Measurements from ENCODE around the gene NOP9.

DNA sequence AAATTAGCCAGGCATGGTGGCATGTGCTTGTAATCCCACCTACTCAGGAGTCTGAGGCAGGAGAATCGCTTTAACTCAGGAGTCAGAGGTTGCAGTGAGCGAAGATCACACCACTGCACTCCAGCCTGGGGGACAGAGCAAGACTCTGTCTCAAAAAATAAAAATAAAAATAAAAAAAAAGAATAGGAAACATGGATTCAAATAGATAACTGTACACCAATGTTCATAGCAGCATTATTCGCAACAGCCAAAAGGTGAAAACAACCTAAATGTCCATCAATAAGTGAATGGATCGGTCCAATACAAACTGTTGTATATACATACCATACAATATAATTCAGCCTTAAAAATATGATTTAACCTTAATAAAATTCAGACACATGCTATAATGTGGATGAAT lies 43.2 kb downstream of the NOP9 start:
- no peak for TF ChIP-seq ZFX (IDR thresholded peaks at IDR 0.05; ENCODE audit: borderline replicate concordance)
- TF ChIP-seq CTCF (IDR thresholded peaks at IDR 0.05): no peak

Data from 22Rv1 (cell line).